Endothelial cell of umbilical vein (primary cell): ENCODE data around the gene GALNT1. TPM values are rescaled to one million over a fixed set of nuclear protein-coding genes. Genes with fewer than 3 reads are reported as not detected.

Experiments used
- BruUV-seq: library from RNA; stranded (reverse); fragments of 400-500 nt; replicated peaks from 2 replicates; lab custom pipeline; 2021; lab: Mats Ljungman, UMichigan
- CTCF ChIA-PET: fragments of 300-600, 350-600 bp; sonication (Branson Sonifier 250); formaldehyde crosslinking; loops from one replicate; lab custom pipeline; 2021; ENCODE audit warnings: antibody characterized with exemption, inconsistent platforms; lab: Charles Lee
- POLR2A ChIA-PET: fragments of 300-600, 350-600 bp; sonication (Branson Sonifier 250); formaldehyde crosslinking; loops from one replicate; lab custom pipeline; 2021; ENCODE audit warnings: antibody characterized with exemption, inconsistent platforms; lab: Charles Lee
- DNase-seq: peaks from one replicate; pipeline ENCODE4 v3.0.0-alpha.2; 2011; ENCODE audit warnings: low read depth, low spot score
- FAIRE-seq: peaks from 2 replicates; lab custom pipeline; 2011; peaks lifted over from hg19 to GRCh38; lab: Jason Lieb, UNC
- H2AFZ ChIP-seq: 2 replicates; pipeline ENCODE4 v1.6.0; 2012; ENCODE audit warnings: low read depth, low read length, control low read depth, inconsistent platforms
- H3K27ac ChIP-seq: 2 replicates; pipeline ENCODE4 v1.5.1; 2011; ENCODE audit warnings: low read depth, mild to moderate bottlenecking, control low read depth, low read length, moderate library complexity; ENCODE audit not compliant: insufficient read depth
- H3K27me3 ChIP-seq, 2 experiments: 2 replicates each; pipeline versions ENCODE4 v1.6.0 to v1.6.1; 2011; ENCODE audit warnings: low read length in 2 of 2, mixed read lengths in 1 of 2; ENCODE audit not compliant: control insufficient read depth in 2 of 2, insufficient read depth in 2 of 2
- H3K36me3 ChIP-seq, 2 experiments: 2 replicates in 1 of 2; 3 replicates in 1 of 2; pipeline ENCODE4 v1.5.1; 2011; ENCODE audit warnings: low read length in 2 of 2, mild to moderate bottlenecking in 1 of 2, moderate library complexity in 1 of 2; ENCODE audit not compliant: control insufficient read depth in 2 of 2, insufficient read depth in 2 of 2; ENCODE audit errors: extremely low read depth in 1 of 2
- H3K4me1 ChIP-seq: 3 replicates; pipeline ENCODE4 v1.5.1; 2011; ENCODE audit warnings: mild to moderate bottlenecking, low read length; ENCODE audit not compliant: control insufficient read depth, insufficient read depth; ENCODE audit errors: extremely low read depth
- H3K4me2 ChIP-seq: 2 replicates; pipeline ENCODE4 v1.6.1; 2011; ENCODE audit warnings: low read length, control low read depth, mixed read lengths; ENCODE audit not compliant: insufficient read depth
- H3K4me3 ChIP-seq, 3 experiments: fragments of 200-600 bp in 1 of 3; sonication (generic), shearing (Covaris generic) in 1 of 3; replicated peaks in 1 of 3; 2 replicates each; pipeline ENCODE4 v1.5.1; 2011 to 2016; ENCODE audit warnings: control low read depth in 3 of 3, low read length in 3 of 3, mild to moderate bottlenecking in 2 of 3, inconsistent platforms in 1 of 3, low read depth in 1 of 3, moderate library complexity in 1 of 3; ENCODE audit not compliant: insufficient read depth in 1 of 3
- H3K79me2 ChIP-seq: 2 replicates; pipeline ENCODE4 v1.6.0; 2012; ENCODE audit warnings: low read length, inconsistent platforms; ENCODE audit not compliant: control insufficient read depth, insufficient read depth
- H3K9ac ChIP-seq: replicated peaks from 2 replicates; pipeline ENCODE3; 2011; ENCODE audit warnings: low read length, control low read depth; ENCODE audit not compliant: insufficient read depth; ENCODE audit errors: extremely low read depth
- H3K9me1 ChIP-seq: replicated peaks from 3 replicates; pipeline ENCODE4 v1.6.0; 2011; ENCODE audit warnings: mild to moderate bottlenecking, low read length; ENCODE audit not compliant: control insufficient read depth, insufficient read depth; ENCODE audit errors: extremely low read depth
- H3K9me3 ChIP-seq: replicated peaks from 2 replicates; pipeline ENCODE4 v1.5.1; 2012; ENCODE audit warnings: low read length, inconsistent platforms; ENCODE audit not compliant: control insufficient read depth, insufficient read depth
- H4K20me1 ChIP-seq: replicated peaks from 2 replicates; pipeline ENCODE3; 2011; ENCODE audit warnings: mild to moderate bottlenecking, low read length; ENCODE audit not compliant: control insufficient read depth, insufficient read depth; ENCODE audit errors: extremely low read depth
- EZH2 ChIP-seq: IDR thresholded peaks from 2 replicates; pipeline ENCODE4 v1.6.1; 2012; ENCODE audit warnings: borderline replicate concordance, low read depth, mild to moderate bottlenecking, moderate library complexity, low read length, inconsistent platforms; ENCODE audit not compliant: severe bottlenecking
- FOS ChIP-seq: IDR thresholded peaks from 2 replicates; pipeline ENCODE4 v1.6.1; 2011; ENCODE audit warnings: mild to moderate bottlenecking, low read length, moderate library complexity, borderline replicate concordance; ENCODE audit not compliant: insufficient read depth
- GATA2 ChIP-seq: IDR thresholded peaks from 2 replicates; pipeline ENCODE4 v1.7.0; 2011; ENCODE audit warnings: low read depth, mild to moderate bottlenecking, moderate library complexity, mixed read lengths, low read length; ENCODE audit not compliant: insufficient read length, insufficient read depth
- JUN ChIP-seq: IDR thresholded peaks from 2 replicates; pipeline ENCODE4 v1.6.1; 2011; ENCODE audit warnings: borderline replicate concordance, low read depth; ENCODE audit not compliant: insufficient read length, insufficient read depth
- MYC ChIP-seq: IDR thresholded peaks from one replicate; pipeline ENCODE4 v1.6.1; 2011; ENCODE audit warnings: mild to moderate bottlenecking, low read depth, low read length
- POLR2A ChIP-seq: IDR thresholded peaks from 2 replicates; pipeline ENCODE4 v1.6.1; 2012; ENCODE audit warnings: low read depth, mild to moderate bottlenecking, control low read depth, low read length
- POLR2AphosphoS5 ChIP-seq: IDR thresholded peaks from 2 replicates; pipeline ENCODE4 v1.6.1; 2012; ENCODE audit warnings: low read depth, mild to moderate bottlenecking, control low read depth, low read length, moderate library complexity; ENCODE audit not compliant: insufficient read depth
- dilution Hi-C: fragments of 300-500 bp; cut with MboI; formaldehyde crosslinking; loops from one replicate; pipeline ENCODE4 v1.15.0; 2019; ENCODE audit warnings: low sequenced_read_pairs; ENCODE audit not compliant: extremely low pct_ligation_motif_present
- intact Hi-C: fragments of 100-400 bp; cut with micrococcal nuclease; formaldehyde crosslinking; loops from one replicate; pipeline ENCODE4 v1.10.0; 2022
- polyA plus RNA-seq, 4 experiments: library from polyadenylated mRNA; depleted of rRNA in 3 of 4; stranded (reverse) in 3 of 4; unstranded in 1 of 4; fragments of >200 nt; gene quantifications; 2 replicates each; pipeline versions ENCODE4 v1.2.1 to v1.2.3, GENCODE V29; 2011 to 2012; ENCODE audit warnings: missing spikeins in 1 of 4
- total RNA-seq: library from RNA; stranded (reverse); gene quantifications from 2 replicates; pipeline ENCODE4 v1.2.3, GENCODE V29; 2021
- TF ChIP-seq, protein P1 (sequence below), 2 donors: IDR thresholded peaks; 1 replicate in 1 of 2; 2 replicates in 1 of 2; pipeline ENCODE4 v1.5.1; 2011; ENCODE audit warnings: low read length in 2 of 2, mild to moderate bottlenecking in 2 of 2, moderate library complexity in 2 of 2, control low read depth in 1 of 2, inconsistent platforms in 1 of 2, low read depth in 1 of 2; ENCODE audit not compliant: insufficient read depth in 1 of 2; ENCODE audit errors: extremely low read depth in 1 of 2
- TF ChIP-seq, protein P2 (sequence below): IDR thresholded peaks from 2 replicates; pipeline ENCODE4 v1.6.1; 2011; ENCODE audit not compliant: insufficient read depth, insufficient read length

GALNT1 gene
- total and polyA plus RNA-seq, 2 donors (not counting 3 experiments of a cell fraction or from before 2014, with no cell fraction given): 89.9 to 360 TPM

DNA sequence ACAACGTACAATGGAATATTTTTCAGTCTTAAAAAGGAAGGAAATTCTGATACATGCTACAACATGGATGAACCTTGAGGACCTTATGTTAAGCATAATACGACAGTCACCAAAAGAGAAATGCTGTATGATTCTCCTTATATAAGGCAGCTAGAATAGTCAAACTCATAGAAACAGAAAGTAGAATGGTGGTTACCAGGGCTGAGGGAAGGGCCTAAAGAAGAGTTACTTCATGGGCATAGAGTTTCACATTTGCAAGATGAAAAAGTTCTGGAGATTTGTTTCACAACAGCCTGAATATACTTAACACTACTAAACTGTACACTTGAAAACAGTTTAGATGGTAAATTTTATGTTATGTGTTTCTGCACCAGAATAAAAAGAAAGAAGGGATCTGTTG, 113.3 kb downstream of the GALNT1 start:
- H3K4me3 ChIP-seq: no peak overlapping the region
- no peak overlapping the region for H3K9ac ChIP-seq
- no peak for DNase-seq
- dilution Hi-C loops: no loop called here
- intact Hi-C loops: no loop called here
- H3K9me3 ChIP-seq: no peaks in the 10 kb centered on the region
- no peak overlapping the region for H3K27ac ChIP-seq
- peaks cover 2% of the 10 kb centered on the region for H3K79me2 ChIP-seq
- FAIRE-seq: no peak
- H3K4me2 ChIP-seq: no peak overlapping the region
- POLR2A ChIA-PET: no interaction called here
- no peaks in the 10 kb centered on the region for H3K27me3 ChIP-seq
- no peak overlapping the region for H2AFZ ChIP-seq
- no TSS peak for BruUV-seq
- no peaks in the 10 kb centered on the region for H4K20me1 ChIP-seq
- H3K36me3 ChIP-seq: peaks cover 3 to 8% of the 10 kb centered on the region in 2 experiments
- no peaks in the 10 kb centered on the region for H3K9me1 ChIP-seq
- peaks cover 3% of the 10 kb centered on the region for H3K4me1 ChIP-seq
- TF ChIP-seq MYC: no peak
- no peak for TF ChIP-seq GATA2
- TF ChIP-seq, protein P1, sequence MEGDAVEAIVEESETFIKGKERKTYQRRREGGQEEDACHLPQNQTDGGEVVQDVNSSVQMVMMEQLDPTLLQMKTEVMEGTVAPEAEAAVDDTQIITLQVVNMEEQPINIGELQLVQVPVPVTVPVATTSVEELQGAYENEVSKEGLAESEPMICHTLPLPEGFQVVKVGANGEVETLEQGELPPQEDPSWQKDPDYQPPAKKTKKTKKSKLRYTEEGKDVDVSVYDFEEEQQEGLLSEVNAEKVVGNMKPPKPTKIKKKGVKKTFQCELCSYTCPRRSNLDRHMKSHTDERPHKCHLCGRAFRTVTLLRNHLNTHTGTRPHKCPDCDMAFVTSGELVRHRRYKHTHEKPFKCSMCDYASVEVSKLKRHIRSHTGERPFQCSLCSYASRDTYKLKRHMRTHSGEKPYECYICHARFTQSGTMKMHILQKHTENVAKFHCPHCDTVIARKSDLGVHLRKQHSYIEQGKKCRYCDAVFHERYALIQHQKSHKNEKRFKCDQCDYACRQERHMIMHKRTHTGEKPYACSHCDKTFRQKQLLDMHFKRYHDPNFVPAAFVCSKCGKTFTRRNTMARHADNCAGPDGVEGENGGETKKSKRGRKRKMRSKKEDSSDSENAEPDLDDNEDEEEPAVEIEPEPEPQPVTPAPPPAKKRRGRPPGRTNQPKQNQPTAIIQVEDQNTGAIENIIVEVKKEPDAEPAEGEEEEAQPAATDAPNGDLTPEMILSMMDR (IDR thresholded peaks at IDR 0.05; ENCODE audit: extremely low read depth in 1 of 2, insufficient read depth in 1 of 2, low read depth in 1 of 2, low read length in 2 of 2): no peak
- TF ChIP-seq, protein P2, sequence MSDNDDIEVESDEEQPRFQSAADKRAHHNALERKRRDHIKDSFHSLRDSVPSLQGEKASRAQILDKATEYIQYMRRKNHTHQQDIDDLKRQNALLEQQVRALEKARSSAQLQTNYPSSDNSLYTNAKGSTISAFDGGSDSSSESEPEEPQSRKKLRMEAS: no peak
- TF ChIP-seq POLR2AphosphoS5: no peak
- TF ChIP-seq JUN: no peak
- no peak for TF ChIP-seq POLR2A
- TF ChIP-seq EZH2: no peak
- TF ChIP-seq FOS: no peak
- CTCF ChIA-PET: no interaction called here
